Measurements from ENCODE around the gene PRPF6.

PRPF6 gene

DNA sequence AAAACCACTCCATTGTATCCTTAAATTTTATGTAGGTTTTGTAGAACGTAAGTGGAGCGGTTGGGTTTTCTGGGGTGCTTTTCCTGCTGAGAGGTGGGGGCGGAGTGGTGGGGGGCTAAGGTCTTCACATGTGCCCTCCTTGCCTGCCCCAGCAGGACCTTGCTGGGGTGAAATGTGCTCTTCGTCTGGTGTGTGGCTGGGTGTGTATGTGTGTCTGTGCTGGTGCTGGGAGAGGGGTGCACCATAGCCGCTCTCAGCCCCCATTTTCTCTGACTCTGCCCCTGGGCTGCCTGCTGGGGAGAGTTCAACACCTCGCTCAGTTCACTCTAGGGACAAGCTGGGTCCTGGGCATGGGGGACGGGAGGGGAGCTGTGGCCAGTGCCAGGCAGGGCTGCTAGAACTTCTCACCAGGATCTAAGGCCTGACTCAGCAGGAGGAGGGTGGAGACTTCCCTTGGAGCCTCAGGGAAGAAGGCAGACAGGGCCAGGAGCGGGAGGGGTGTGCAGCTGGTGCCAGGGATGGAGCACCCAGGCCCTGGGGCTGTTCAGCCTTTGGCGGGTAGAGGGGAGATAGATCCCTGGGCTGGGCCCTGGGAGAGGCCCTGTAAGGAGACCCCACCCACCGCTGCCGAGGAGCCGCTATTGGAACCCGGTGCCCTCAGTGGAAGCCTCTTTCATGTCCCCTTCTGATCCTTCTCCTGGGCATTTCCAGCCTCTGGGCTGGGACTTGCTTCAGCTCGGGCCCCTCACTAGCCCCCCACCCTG is 63.7 kb downstream of the PRPF6 start:
- H3K4me1 ChIP-seq (ENCODE audit: insufficient read depth, poor library complexity, severe bottlenecking): peaks cover 10% of the 10 kb centered on the region
- TF ChIP-seq, protein P1, sequence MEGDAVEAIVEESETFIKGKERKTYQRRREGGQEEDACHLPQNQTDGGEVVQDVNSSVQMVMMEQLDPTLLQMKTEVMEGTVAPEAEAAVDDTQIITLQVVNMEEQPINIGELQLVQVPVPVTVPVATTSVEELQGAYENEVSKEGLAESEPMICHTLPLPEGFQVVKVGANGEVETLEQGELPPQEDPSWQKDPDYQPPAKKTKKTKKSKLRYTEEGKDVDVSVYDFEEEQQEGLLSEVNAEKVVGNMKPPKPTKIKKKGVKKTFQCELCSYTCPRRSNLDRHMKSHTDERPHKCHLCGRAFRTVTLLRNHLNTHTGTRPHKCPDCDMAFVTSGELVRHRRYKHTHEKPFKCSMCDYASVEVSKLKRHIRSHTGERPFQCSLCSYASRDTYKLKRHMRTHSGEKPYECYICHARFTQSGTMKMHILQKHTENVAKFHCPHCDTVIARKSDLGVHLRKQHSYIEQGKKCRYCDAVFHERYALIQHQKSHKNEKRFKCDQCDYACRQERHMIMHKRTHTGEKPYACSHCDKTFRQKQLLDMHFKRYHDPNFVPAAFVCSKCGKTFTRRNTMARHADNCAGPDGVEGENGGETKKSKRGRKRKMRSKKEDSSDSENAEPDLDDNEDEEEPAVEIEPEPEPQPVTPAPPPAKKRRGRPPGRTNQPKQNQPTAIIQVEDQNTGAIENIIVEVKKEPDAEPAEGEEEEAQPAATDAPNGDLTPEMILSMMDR (IDR thresholded peaks at IDR 0.05; ENCODE audit: poor library complexity, severe bottlenecking): no peak
- ATAC-seq (ENCODE audit: low read depth) (peak; percentile 87), DNase-seq (ENCODE audit: low spot score) (no peak)
- H3K36me3 ChIP-seq (ENCODE audit: low read depth): no peaks in the 10 kb centered on the region
- no peaks in the 10 kb centered on the region for H3K9me3 ChIP-seq (ENCODE audit: severe bottlenecking)
- H3K27me3 ChIP-seq (ENCODE audit: insufficient read depth, poor library complexity, severe bottlenecking): peaks cover 37% of the 10 kb centered on the region
- H3K4me3 ChIP-seq (ENCODE audit: severe bottlenecking): no peak overlapping the region
- no peak overlapping the region for H3K27ac ChIP-seq (ENCODE audit: poor library complexity, severe bottlenecking)

DNA sequence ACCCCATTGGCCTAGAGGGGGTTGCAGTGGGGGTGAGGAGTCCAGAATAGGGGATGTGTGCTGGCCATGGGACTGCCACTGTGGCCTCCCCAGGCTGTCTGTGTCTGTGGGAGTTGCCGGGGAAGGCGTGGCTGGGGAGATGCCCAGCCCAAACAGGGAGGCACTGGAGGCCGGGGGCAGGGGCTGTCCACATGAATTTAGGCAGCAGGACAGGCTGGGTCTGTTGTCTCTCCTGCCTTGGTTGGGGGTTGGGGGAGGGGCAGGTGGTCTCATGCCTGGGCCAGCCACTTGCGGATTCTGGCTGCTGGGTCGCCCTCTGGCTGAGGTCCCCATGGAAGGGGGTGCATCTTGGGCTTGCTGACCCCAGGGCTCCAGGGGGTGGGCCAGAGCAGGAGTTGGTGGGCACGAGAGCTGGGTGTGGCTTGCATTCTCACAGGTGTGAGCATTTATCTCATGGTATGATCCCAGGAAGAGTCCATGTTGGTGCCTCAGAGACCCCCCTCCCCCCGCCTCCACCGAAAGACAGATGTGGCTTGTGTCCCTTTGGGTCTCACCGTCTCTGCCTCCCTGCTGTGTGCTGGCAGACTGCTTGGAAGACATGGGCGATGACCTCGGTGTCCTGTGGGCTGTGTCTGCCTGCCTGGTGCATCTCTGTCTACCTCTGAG is 64.5 kb downstream of the PRPF6 start:
- DNase-seq (ENCODE audit: low spot score) (no peak), ATAC-seq (ENCODE audit: low read depth) (no peak; the same call in 2 of the 3 replicates)
- no peak overlapping the region for H3K4me3 ChIP-seq (ENCODE audit: severe bottlenecking)
- H3K9me3 ChIP-seq (ENCODE audit: severe bottlenecking): no peaks in the 10 kb centered on the region
- TF ChIP-seq, protein P1 (IDR thresholded peaks at IDR 0.05; ENCODE audit: poor library complexity, severe bottlenecking): no peak
- H3K27me3 ChIP-seq (ENCODE audit: insufficient read depth, poor library complexity, severe bottlenecking): peaks cover 45% of the 10 kb centered on the region
- H3K27ac ChIP-seq (ENCODE audit: poor library complexity, severe bottlenecking): no peak overlapping the region
- peaks cover 10% of the 10 kb centered on the region for H3K4me1 ChIP-seq (ENCODE audit: insufficient read depth, poor library complexity, severe bottlenecking)
- no peaks in the 10 kb centered on the region for H3K36me3 ChIP-seq (ENCODE audit: low read depth)

DNA sequence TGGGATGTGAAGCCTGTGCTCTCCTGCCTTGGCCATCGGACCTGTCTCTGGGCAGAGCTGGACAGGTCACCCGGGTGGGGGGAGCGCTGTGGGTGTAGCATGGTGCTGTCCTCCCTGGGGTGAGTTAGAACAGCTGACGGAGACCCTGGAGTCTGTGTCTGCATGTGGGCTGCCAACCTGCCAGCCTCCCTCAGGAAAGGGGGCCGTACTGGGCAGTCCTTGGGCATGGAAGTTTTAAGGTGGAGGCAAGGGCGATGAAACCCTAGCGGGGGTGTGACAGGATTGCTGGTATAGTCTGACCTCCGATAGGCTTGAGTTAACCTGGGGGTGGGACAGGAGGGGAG is 66.1 kb downstream of the PRPF6 start:
- no peak overlapping the region for H3K4me3 ChIP-seq (ENCODE audit: severe bottlenecking)

DNA sequence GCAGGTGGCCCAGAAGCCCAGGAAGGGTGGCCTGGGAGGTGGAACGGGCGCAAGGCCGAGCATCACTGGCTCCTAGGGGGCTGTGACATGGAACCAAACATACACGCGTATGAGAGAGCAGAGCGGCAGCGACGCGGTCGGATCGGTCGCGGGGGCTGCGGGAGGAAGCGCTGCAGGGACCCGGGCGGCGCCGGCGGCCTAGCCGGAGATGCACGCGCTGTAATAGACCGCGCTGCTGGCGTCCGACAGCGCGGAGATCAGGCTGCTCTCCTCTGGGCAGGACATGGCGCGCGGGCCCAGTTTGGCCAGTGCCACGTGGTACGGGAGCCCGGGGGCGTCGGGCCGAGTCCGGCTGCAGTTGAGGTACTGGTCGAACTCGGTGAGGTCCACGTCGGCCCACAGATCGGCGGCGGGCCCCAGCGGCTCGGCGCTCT is 67.1 kb downstream of the PRPF6 start:
- Histone ChIP-seq H3K27ac (ENCODE audit: poor library complexity, severe bottlenecking) (no peak overlapping the region), H3K9me3 (ENCODE audit: severe bottlenecking) (no peaks in the 10 kb centered on the region), H3K4me1 (ENCODE audit: insufficient read depth, poor library complexity, severe bottlenecking) (peaks cover 10% of the 10 kb centered on the region), H3K27me3 (ENCODE audit: insufficient read depth, poor library complexity, severe bottlenecking) (peaks cover 49% of the 10 kb centered on the region), H3K36me3 (ENCODE audit: low read depth) (no peaks in the 10 kb centered on the region), H3K4me3 (ENCODE audit: severe bottlenecking) (no peak overlapping the region)
- DNase-seq (ENCODE audit: low spot score) (no peak), ATAC-seq (ENCODE audit: low read depth) (no peak)
- TF ChIP-seq, protein P1 (IDR thresholded peaks at IDR 0.05; ENCODE audit: poor library complexity, severe bottlenecking): no peak

More for the DNA sequence above, 66.1 kb downstream of the PRPF6 start:
- Histone ChIP-seq H3K36me3 (ENCODE audit: low read depth) (no peaks in the 10 kb centered on the region), H3K27ac (ENCODE audit: poor library complexity, severe bottlenecking) (no peak overlapping the region), H3K9me3 (ENCODE audit: severe bottlenecking) (no peaks in the 10 kb centered on the region), H3K4me1 (ENCODE audit: insufficient read depth, poor library complexity, severe bottlenecking) (peaks cover 10% of the 10 kb centered on the region), H3K27me3 (ENCODE audit: insufficient read depth, poor library complexity, severe bottlenecking) (peaks cover 54% of the 10 kb centered on the region)
- no peak for DNase-seq (ENCODE audit: low spot score)
- TF ChIP-seq, protein P1 (IDR thresholded peaks at IDR 0.05; ENCODE audit: poor library complexity, severe bottlenecking): no peak
- no peak for ATAC-seq (ENCODE audit: low read depth)
